Transverse colon (tissue), 4 donors: ENCODE results near the gene COL21A1. TPM values are rescaled to one million over a fixed set of nuclear protein-coding genes. Genes with fewer than 3 reads are reported as not detected.
"Not testable (repeated sequence)": the region's sequence is repeated elsewhere in the genome, so short reads cannot be mapped to it uniquely, and the experiment has no call there.

Source experiments
- DNase-seq: peaks from one replicate; pipeline ENCODE4 v3.0.0-alpha.2; 2019
- H3K27ac ChIP-seq, 4 donors: fragments of 200-600 bp; sonication (generic); 2 replicates each; pipeline ENCODE4 v1.5.1; 2016 to 2018; ENCODE audit warnings: inconsistent platforms in 4 of 4
- H3K27me3 ChIP-seq: fragments of 200-600 bp; sonication (generic); 2 replicates; pipeline ENCODE4 v1.5.1; 2017; ENCODE audit warnings: inconsistent platforms
- H3K36me3 ChIP-seq, 4 donors: fragments of 200-600 bp; sonication (generic); 2 replicates each; pipeline ENCODE4 v1.5.1; 2017 to 2019; ENCODE audit warnings: inconsistent platforms in 4 of 4
- H3K4me1 ChIP-seq, 4 donors: fragments of 200-600 bp; sonication (generic); 2 replicates each; pipeline ENCODE4 v1.5.1; 2017 to 2020; ENCODE audit warnings: inconsistent platforms in 4 of 4
- H3K4me3 ChIP-seq, 4 donors: fragments of 200-600 bp; sonication (generic); 1 replicate in 1 of 4; 2 replicates in 3 of 4; pipeline versions ENCODE4 v1.5.1 to v1.6.1; 2017 to 2019; ENCODE audit warnings: inconsistent platforms in 4 of 4
- H3K9me3 ChIP-seq, 2 donors: fragments of 200-600 bp; sonication (generic); 2 replicates each; pipeline ENCODE4 v1.5.1; 2017 to 2019; ENCODE audit warnings: inconsistent platforms in 2 of 2
- CTCF ChIP-seq, 5 experiments: fragments of 200-600 bp in 3 of 5; fragments of 450-650 bp in 2 of 5; sonication (generic) in 3 of 5; IDR thresholded peaks; 1 replicate in 2 of 5; 2 replicates in 3 of 5; pipeline ENCODE4 v1.5.1; 2016 to 2017; ENCODE audit warnings: antibody characterized with exemption in 5 of 5, inconsistent platforms in 3 of 5, mild to moderate bottlenecking in 2 of 5, moderate library complexity in 1 of 5
- EP300 ChIP-seq: sonication (generic); formaldehyde crosslinking; IDR thresholded peaks from one replicate; pipeline ENCODE4 v1.6.1; 2017; ENCODE audit warnings: antibody characterized with exemption, low read depth
- POLR2A ChIP-seq: fragments of 450-650 bp; IDR thresholded peaks from one replicate; pipeline ENCODE4 v1.6.1; 2016; ENCODE audit warnings: antibody characterized with exemption, mild to moderate bottlenecking, moderate library complexity
- POLR2AphosphoS5 ChIP-seq, 3 donors: sonication (generic); formaldehyde crosslinking; IDR thresholded peaks; one replicate each; pipeline ENCODE4 v1.6.1; 2016; ENCODE audit warnings: antibody characterized with exemption in 3 of 3
- WGBS, 2 donors: methylation state at CpG; one replicate each; pipeline ENCODE4 v1.1.5; 2018; ENCODE audit warnings: low coverage in 1 of 2; 5-methylcytosine and 5-hydroxymethylcytosine counted together
- in situ Hi-C, 4 donors: fragments of 200-750 bp; cut with MboI; loops; one replicate each; pipeline versions ENCODE4 v1.15.0 to v1.15.1; 2017; ENCODE audit warnings: low sequenced_read_pairs in 3 of 4, low pct_ligation_motif_present in 1 of 4, low pct_unique_long_range_greater_than_20kb in 1 of 4
- intact Hi-C: fragments of 100-400 bp; cut with DNase I; formaldehyde crosslinking; loops from one replicate; pipeline ENCODE4 v1.15.1; 2023; ENCODE audit warnings: low total_unique reads
- small RNA-seq, 4 donors: library from RNA; depleted of rRNA; stranded (forward); fragments of <200 nt; gene quantifications; one replicate each; pipeline ENCODE3, GENCODE V24; 2016
- total RNA-seq, 4 donors: library from RNA; depleted of rRNA; stranded (reverse); fragments of >200 nt; gene quantifications; one replicate each; pipeline ENCODE4 v1.1.0, GENCODE V29; 2016

COL21A1 gene
- total RNA-seq, 4 donors from 2014 or later: 0.40 to 5.7 (median 3.3) TPM

- Histone ChIP-seq H3K4me3 (no peak overlapping the region), H3K36me3 (no peaks in the 10 kb centered on the region), H3K27me3 (no peaks in the 10 kb centered on the region), H3K9me3 (no peaks in the 10 kb centered on the region), H3K4me1 (no peaks in the 10 kb centered on the region), H3K27ac (no peak overlapping the region)
- 69 to 73% methylated on average over 1 of the region's 1 CpG for WGBS, 2 donors
- TF ChIP-seq EP300 (no peak), POLR2AphosphoS5 (IDR thresholded peaks at IDR 0.05) (no peak), POLR2A (no peak), CTCF (IDR thresholded peaks at IDR 0.05) (no peak)
- in situ Hi-C loops: no loop called here
- no peak for DNase-seq
- intact Hi-C loops: no loop called here
Observed at GRCh38 chr6:56019973-56020372, 227.4 kb downstream of the COL21A1 start.

GRCh38 chr6:56017198-56017597 is 230.2 kb downstream of the COL21A1 start:
- Histone ChIP-seq H3K27me3 (no peaks in the 10 kb centered on the region), H3K9me3 (no peaks in the 10 kb centered on the region), H3K36me3 (no peaks in the 10 kb centered on the region), H3K4me3 (no peak overlapping the region), H3K27ac (no peak overlapping the region), H3K4me1 (no peaks in the 10 kb centered on the region)
- in situ Hi-C loops (no loop called here), intact Hi-C loops (no loop called here)
- 68 to 82% methylated on average over 2 of the region's 2 CpGs for WGBS, 2 donors
- DNase-seq: no peak
- TF ChIP-seq POLR2A (no peak), POLR2AphosphoS5 (IDR thresholded peaks at IDR 0.05) (no peak), EP300 (no peak), CTCF (IDR thresholded peaks at IDR 0.05) (no peak)

- H3K4me3 ChIP-seq, in situ Hi-C loops, H3K9me3 ChIP-seq, H3K27me3 ChIP-seq, intact Hi-C loops, H3K36me3 ChIP-seq, H3K4me1 ChIP-seq, DNase-seq, H3K27ac ChIP-seq: not testable (repeated sequence)
- WGBS, 2 donors: 87 to 88% methylated on average over 7 to 10 of the region's 10 CpGs
Observed at GRCh38 chr6:56014039-56014438, 233.3 kb downstream of the COL21A1 start.

- no peaks in the 10 kb centered on the region for H3K4me1 ChIP-seq
- no peaks in the 10 kb centered on the region for H3K27me3 ChIP-seq
- TF ChIP-seq POLR2AphosphoS5 (IDR thresholded peaks at IDR 0.05) (no peak), EP300 (no peak), POLR2A (no peak), CTCF (IDR thresholded peaks at IDR 0.05) (no peak)
- no peaks in the 10 kb centered on the region for H3K36me3 ChIP-seq
- H3K9me3 ChIP-seq: no peaks in the 10 kb centered on the region
- in situ Hi-C loops: no loop called here
- intact Hi-C loops: no loop called here
- DNase-seq: no peak
- 53 to 61% methylated on average over 2 of the region's 2 CpGs for WGBS, 2 donors
- H3K27ac ChIP-seq: no peak overlapping the region
- H3K4me3 ChIP-seq: no peak overlapping the region
Observed at GRCh38 chr6:56009636-56010035, 237.7 kb downstream of the COL21A1 start.

Small RNA genes within 50 kb of the gene (small RNA-seq; reads per million reads assigned to genes)
- 0 reads per million in 4 donors for gene DHFRP6
